ENCODE results near the gene GOLGA8K. TPM values are rescaled to one million over a fixed set of nuclear protein-coding genes. Genes with fewer than 3 reads are reported as not detected.
"Not testable (repeated sequence)": the region's sequence is repeated elsewhere in the genome, so short reads cannot be mapped to it uniquely, and the experiment has no call there.

Gene GOLGA8K, protein sequence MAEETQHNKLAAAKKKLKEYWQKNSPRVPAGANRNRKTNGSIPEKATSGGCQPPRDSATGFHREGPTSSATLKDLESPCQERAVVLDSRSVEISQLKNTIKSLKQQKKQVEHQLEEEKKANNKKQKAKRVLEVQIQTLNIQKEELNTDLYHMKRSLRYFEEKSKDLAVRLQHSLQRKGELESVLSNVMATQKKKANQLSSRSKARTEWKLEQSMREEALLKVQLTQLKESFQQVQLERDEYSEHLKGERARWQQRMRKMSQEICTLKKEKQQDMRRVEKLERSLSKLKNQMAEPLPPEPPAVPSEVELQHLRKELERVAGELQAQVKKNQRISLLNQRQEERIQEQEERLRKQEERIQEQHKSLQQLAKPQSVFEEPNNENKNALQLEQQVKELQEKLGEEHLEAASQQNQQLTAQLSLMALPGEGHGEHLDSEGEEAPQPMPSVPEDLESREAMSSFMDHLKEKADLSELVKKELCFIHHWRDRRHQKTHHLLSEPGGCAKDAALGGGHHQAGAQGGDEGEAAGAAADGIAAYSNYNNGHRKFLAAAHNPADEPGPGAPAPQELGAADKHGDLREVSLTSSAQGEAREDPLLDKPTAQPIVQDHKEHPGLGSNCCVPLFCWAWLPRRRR
- 1.3 to 2.0 TPM (median 1.7 TPM) in 3 replicates for total RNA-seq
- long read RNA-seq, result 0 reads

DNA sequence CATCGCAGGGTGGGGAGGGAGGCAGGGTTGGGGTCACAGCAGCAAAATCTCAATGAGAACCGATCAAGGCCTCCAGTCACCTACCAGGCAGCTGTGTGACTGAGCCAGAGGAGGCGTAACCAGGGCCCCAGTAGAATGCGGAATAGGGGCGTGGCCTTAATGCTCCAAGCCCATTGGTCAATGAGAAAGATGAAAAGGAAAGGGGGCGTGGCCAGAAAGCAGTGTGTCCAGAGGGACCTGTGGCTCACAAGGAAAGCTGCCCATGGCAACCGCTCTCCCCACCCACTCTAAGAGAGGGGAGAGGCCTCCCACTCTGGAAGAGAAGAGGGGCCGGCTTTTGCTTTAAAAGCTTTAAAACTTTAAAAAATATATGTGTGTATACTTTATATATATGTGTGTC lies at the start of gene GOLGA8K:
Gene GOLGA8K, minus strand, starts transcription at position 101 of the 400 bp plus-strand sequence. Its CDS starts 98 bp downstream, at position 3.
- H3K9me3 Mint-ChIP-seq (ENCODE audit: low read depth); H3K27ac Mint-ChIP-seq (ENCODE audit: unreplicated experiment); H3K27me3 Mint-ChIP-seq (ENCODE audit: low read depth); H3K4me3 Mint-ChIP-seq (ENCODE audit: unreplicated experiment); DNase-seq (ENCODE audit: low spot score); H3K4me1 Mint-ChIP-seq (ENCODE audit: low read depth); H3K36me3 Mint-ChIP-seq (ENCODE audit: low read depth): not testable (repeated sequence)

GRCh38 chr15:32440445-32440977 lies 37.4 kb upstream of the GOLGA8K start:
- H3K9me3 Mint-ChIP-seq (ENCODE audit: low read depth); H3K36me3 Mint-ChIP-seq (ENCODE audit: low read depth); H3K4me1 Mint-ChIP-seq (ENCODE audit: low read depth); H3K27me3 Mint-ChIP-seq (ENCODE audit: low read depth); H3K27ac Mint-ChIP-seq (ENCODE audit: unreplicated experiment); H3K4me3 Mint-ChIP-seq (ENCODE audit: unreplicated experiment): not testable (repeated sequence)
- peak; percentile 58 for TF ChIP-seq CTCF (IDR thresholded peaks at IDR 0.05)
- peak; percentile 35 for DNase-seq (ENCODE audit: low spot score)

GRCh38 chr15:32434102-32434963 lies 31.2 kb upstream of the GOLGA8K start:
- H3K9me3 Mint-ChIP-seq (ENCODE audit: low read depth); H3K27me3 Mint-ChIP-seq (ENCODE audit: low read depth); H3K27ac Mint-ChIP-seq (ENCODE audit: unreplicated experiment); DNase-seq (ENCODE audit: low spot score); H3K4me1 Mint-ChIP-seq (ENCODE audit: low read depth); H3K36me3 Mint-ChIP-seq (ENCODE audit: low read depth); H3K4me3 Mint-ChIP-seq (ENCODE audit: unreplicated experiment): not testable (repeated sequence)

- H3K36me3 Mint-ChIP-seq (ENCODE audit: low read depth); H3K4me1 Mint-ChIP-seq (ENCODE audit: low read depth); H3K9me3 Mint-ChIP-seq (ENCODE audit: low read depth); DNase-seq (ENCODE audit: low spot score); H3K4me3 Mint-ChIP-seq (ENCODE audit: unreplicated experiment); H3K27me3 Mint-ChIP-seq (ENCODE audit: low read depth); H3K27ac Mint-ChIP-seq (ENCODE audit: unreplicated experiment): not testable (repeated sequence)
Measured at GRCh38 chr15:32427635-32428034, 24.5 kb upstream of the GOLGA8K start.

DNA sequence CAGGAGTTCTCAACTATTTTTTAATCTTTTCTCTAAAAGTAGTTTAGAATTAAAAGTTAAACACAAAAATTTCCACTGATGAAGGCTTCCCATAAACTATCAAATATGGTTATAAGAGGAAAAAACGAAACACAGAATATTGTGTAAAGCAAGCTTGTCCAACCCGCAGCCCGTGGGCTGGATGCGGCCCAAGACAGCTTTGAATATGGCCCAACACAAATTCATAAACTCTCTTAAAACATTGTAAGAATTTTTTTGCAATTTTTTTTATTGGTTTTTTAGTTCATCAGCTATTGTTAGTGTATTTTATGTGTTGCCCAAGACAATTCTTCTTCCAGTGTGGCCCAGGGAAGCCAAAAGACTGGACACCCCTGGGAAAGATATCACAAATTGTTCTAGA lies 23.4 kb upstream of the GOLGA8K start:
- not testable (repeated sequence) for H3K4me3 Mint-ChIP-seq (ENCODE audit: unreplicated experiment); H3K27me3 Mint-ChIP-seq (ENCODE audit: low read depth); H3K9me3 Mint-ChIP-seq (ENCODE audit: low read depth); DNase-seq (ENCODE audit: low spot score); H3K36me3 Mint-ChIP-seq (ENCODE audit: low read depth); H3K4me1 Mint-ChIP-seq (ENCODE audit: low read depth)
- H3K27ac Mint-ChIP-seq (ENCODE audit: unreplicated experiment), result peak overlapping the region; percentile 8

DNA sequence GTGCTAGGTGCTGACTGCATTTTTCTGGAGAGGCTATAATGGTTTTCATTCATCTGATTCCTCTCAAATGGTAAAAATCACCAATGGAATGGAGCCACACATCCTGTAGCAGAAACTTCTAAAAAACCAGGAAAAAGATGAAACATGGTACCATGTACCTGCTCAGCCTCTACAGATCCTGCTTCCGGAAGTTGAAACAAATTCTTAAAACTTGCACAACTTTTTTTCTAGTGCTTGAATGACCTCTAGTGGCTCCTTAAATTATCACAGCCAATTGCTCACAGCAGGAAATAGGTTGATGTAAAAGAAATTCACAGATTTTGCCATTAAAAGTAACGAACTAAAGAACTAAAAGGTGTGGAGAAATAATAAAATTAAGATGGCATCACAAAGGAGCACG lies 4.8 kb upstream of the GOLGA8K start:
- not testable (repeated sequence) for H3K9me3 Mint-ChIP-seq (ENCODE audit: low read depth); DNase-seq (ENCODE audit: low spot score); H3K27ac Mint-ChIP-seq (ENCODE audit: unreplicated experiment); H3K36me3 Mint-ChIP-seq (ENCODE audit: low read depth); H3K4me1 Mint-ChIP-seq (ENCODE audit: low read depth); H3K4me3 Mint-ChIP-seq (ENCODE audit: unreplicated experiment); H3K27me3 Mint-ChIP-seq (ENCODE audit: low read depth)
- peak; percentile 72 for TF ChIP-seq CTCF (IDR thresholded peaks at IDR 0.05)

DNA sequence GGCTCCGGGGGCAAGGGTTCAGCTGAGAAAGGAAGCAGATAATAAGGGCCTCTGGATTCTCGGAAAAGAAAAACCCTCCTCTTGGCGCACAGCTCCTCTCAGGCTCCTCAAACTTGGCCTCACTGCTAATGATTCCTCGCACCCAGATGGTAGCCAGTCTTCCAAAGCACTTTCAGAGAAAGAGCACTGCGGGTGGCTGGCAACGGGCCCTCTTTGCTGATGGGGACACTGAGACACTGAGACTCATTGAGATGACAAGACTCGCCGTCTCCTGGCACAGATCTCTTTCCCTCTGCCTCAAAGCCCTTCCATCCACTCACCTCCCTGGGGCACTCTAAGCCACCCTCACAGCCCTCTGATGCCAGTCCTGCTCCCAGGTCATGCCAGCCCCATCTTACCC lies 6.6 kb downstream of the GOLGA8K start:
- H3K27ac Mint-ChIP-seq (ENCODE audit: unreplicated experiment); H3K9me3 Mint-ChIP-seq (ENCODE audit: low read depth); H3K27me3 Mint-ChIP-seq (ENCODE audit: low read depth); H3K4me3 Mint-ChIP-seq (ENCODE audit: unreplicated experiment); H3K36me3 Mint-ChIP-seq (ENCODE audit: low read depth); H3K4me1 Mint-ChIP-seq (ENCODE audit: low read depth): not testable (repeated sequence)
- peak; percentile 58 for DNase-seq (ENCODE audit: low spot score)

DNA sequence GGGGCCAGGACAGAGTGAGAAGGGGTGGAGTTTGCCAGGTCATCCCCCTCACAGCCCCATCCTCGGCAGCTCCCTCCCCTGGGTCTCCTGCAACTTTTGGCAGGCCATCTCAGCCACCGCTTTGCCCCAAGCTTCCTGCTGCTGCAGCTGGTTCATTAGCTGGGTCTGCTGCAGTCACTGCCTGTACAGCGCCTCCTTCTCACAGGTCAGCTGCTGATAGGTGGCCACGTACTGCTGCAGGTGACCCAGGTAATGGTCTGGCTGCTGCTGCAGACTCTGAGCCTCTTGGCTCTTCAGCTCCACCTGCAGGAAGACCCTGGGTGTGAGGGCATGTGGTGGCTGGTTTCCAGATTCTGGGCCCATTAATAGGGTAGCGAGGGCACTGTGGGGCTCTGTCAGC lies 8.3 kb downstream of the GOLGA8K start:
- not testable (repeated sequence) for H3K9me3 Mint-ChIP-seq (ENCODE audit: low read depth); H3K4me1 Mint-ChIP-seq (ENCODE audit: low read depth); H3K27me3 Mint-ChIP-seq (ENCODE audit: low read depth); H3K27ac Mint-ChIP-seq (ENCODE audit: unreplicated experiment); H3K4me3 Mint-ChIP-seq (ENCODE audit: unreplicated experiment); H3K36me3 Mint-ChIP-seq (ENCODE audit: low read depth); DNase-seq (ENCODE audit: low spot score)

Measured in chondrocyte (in vitro differentiated cells).